HEK293 (cell line): Measurements from ENCODE around the gene GLI1.

Experiments
- GLIS1 ChIP-seq: fragments of 450-650 bp; formaldehyde crosslinking; IDR thresholded peaks from 2 replicates; pipeline ENCODE4 v1.5.1; 2016; ENCODE audit warnings: missing biosample characterization, missing genetic modification characterization
- HOXA7 ChIP-seq: sonication (generic); formaldehyde crosslinking; IDR thresholded peaks from 2 replicates; pipeline ENCODE4 v1.8.1; 2022; ENCODE audit warnings: missing genetic modification reagents, borderline replicate concordance
- HOXD13 ChIP-seq: sonication (generic); formaldehyde crosslinking; IDR thresholded peaks from 2 replicates; pipeline ENCODE4 v1.8.0; 2022; ENCODE audit warnings: missing genetic modification reagents, borderline replicate concordance
- KLF8 ChIP-seq: fragments of 450-650 bp; formaldehyde crosslinking; IDR thresholded peaks from 2 replicates; pipeline ENCODE4 v1.5.1; 2016; ENCODE audit warnings: missing biosample characterization, missing genetic modification characterization
- KLF9 ChIP-seq: fragments of 450-650 bp; formaldehyde crosslinking; IDR thresholded peaks from 2 replicates; pipeline ENCODE4 v1.5.1; 2016; ENCODE audit warnings: missing biosample characterization, missing genetic modification characterization, low read depth
- PRDM4 ChIP-seq: fragments of 450-650 bp; formaldehyde crosslinking; IDR thresholded peaks from 2 replicates; pipeline ENCODE4 v1.5.1; 2017; ENCODE audit warnings: missing biosample characterization, missing genetic modification characterization
- TRIM28 ChIP-seq: IDR thresholded peaks from 2 replicates; pipeline ENCODE4 v1.6.1; 2011; ENCODE audit warnings: low read length, control low read depth, borderline replicate concordance
- WT1 ChIP-seq: fragments of 450-650 bp; formaldehyde crosslinking; IDR thresholded peaks from 2 replicates; pipeline ENCODE4 v1.5.1; 2016; ENCODE audit warnings: missing biosample characterization, missing genetic modification characterization
- ZBTB10 ChIP-seq: fragments of 450-650 bp; formaldehyde crosslinking; IDR thresholded peaks from 2 replicates; pipeline ENCODE4 v1.5.1; 2016; ENCODE audit warnings: missing biosample characterization, missing genetic modification characterization
- ZBTB17 ChIP-seq: fragments of 450-650 bp; formaldehyde crosslinking; IDR thresholded peaks from 2 replicates; pipeline ENCODE4 v1.5.1; 2016; ENCODE audit warnings: missing biosample characterization, missing genetic modification characterization
- ZBTB20 ChIP-seq: fragments of 450-650 bp; formaldehyde crosslinking; IDR thresholded peaks from 2 replicates; pipeline ENCODE4 v1.5.1; 2016; ENCODE audit warnings: missing biosample characterization, missing genetic modification characterization
- ZBTB8A ChIP-seq: fragments of 450-650 bp; formaldehyde crosslinking; IDR thresholded peaks from 2 replicates; pipeline ENCODE4 v1.5.1; 2016; ENCODE audit warnings: missing biosample characterization, missing genetic modification characterization
- ZNF23 ChIP-seq: fragments of 450-650 bp; formaldehyde crosslinking; IDR thresholded peaks from 2 replicates; pipeline ENCODE4 v1.5.1; 2016; ENCODE audit warnings: missing biosample characterization, missing genetic modification characterization, borderline replicate concordance
- ZNF366 ChIP-seq: fragments of 450-650 bp; formaldehyde crosslinking; conservative IDR thresholded peaks from 2 replicates; pipeline ENCODE4 v1.5.1; 2016; ENCODE audit warnings: missing biosample characterization, missing genetic modification characterization
- ZNF391 ChIP-seq: fragments of 450-650 bp; formaldehyde crosslinking; IDR thresholded peaks from 2 replicates; pipeline ENCODE4 v1.5.1; 2016; ENCODE audit warnings: low read depth, missing biosample characterization, missing genetic modification characterization, borderline replicate concordance
- ZNF473 ChIP-seq: fragments of 450-650 bp; formaldehyde crosslinking; IDR thresholded peaks from 2 replicates; pipeline ENCODE4 v1.5.1; 2017; ENCODE audit warnings: missing biosample characterization, missing genetic modification characterization
- ZNF610 ChIP-seq: fragments of 450-650 bp; formaldehyde crosslinking; IDR thresholded peaks from 2 replicates; pipeline ENCODE4 v1.5.1; 2016; ENCODE audit warnings: missing biosample characterization, missing genetic modification characterization, borderline replicate concordance
- ZXDB ChIP-seq: fragments of 450-650 bp; formaldehyde crosslinking; IDR thresholded peaks from 2 replicates; pipeline ENCODE4 v1.5.1; 2016; ENCODE audit warnings: missing biosample characterization, missing genetic modification characterization
- TF ChIP-seq, protein P1 (sequence below): fragments of 450-650 bp; formaldehyde crosslinking; IDR thresholded peaks from 2 replicates; pipeline ENCODE4 v1.5.1; 2016; ENCODE audit warnings: missing biosample characterization, missing genetic modification characterization
- TF ChIP-seq, protein P2 (sequence below): fragments of 450-650 bp; formaldehyde crosslinking; IDR thresholded peaks from 2 replicates; pipeline ENCODE4 v1.5.1; 2016; ENCODE audit warnings: missing biosample characterization, missing genetic modification characterization, borderline replicate concordance

The GLI1 gene

DNA sequence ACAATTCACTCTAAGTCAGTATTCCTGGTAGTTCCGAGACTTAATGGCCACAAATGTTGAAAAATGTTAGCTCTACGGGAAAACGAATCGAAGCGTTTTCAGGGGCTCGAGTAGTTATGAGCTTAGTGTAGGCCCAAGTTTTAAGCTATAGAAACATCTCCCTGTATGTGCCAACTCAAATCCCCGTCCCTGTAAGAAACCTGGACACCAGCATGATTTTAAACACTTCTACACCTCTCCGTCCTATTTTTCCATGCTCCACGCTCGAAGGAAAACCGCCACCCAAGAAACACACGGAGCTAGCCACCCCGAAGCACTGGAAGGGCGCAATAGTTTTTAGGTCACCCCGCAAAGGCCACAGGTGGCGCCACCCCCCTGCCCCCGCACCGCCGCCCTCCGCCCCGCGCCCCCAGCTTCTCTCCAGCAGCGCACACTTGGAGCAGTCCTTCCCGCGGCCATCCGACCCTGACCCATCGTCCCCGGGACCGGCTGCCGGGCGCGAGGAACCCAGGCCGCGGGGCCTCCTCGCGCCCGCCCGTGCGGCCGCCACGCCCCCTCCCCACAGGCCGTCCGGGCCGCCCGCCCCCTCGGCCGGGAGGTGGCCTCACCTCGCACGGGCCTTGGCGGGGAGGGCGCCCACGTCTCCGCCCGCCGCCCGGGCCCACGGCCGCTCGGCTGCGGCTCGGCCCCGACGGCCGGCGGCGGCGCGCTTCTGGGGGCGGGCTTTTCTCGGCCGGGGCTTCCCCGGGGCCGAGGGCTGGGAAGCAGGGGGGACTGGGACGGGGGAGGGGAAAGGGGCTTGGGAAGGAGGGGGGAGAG, 29.3 kb upstream of the GLI1 start (continued):
- TF ChIP-seq ZBTB10 (tag by site-specific recombination) (no peak), HOXD13 (CRISPR knock-in tag) (no peak), ZBTB8A (peak; percentile 29), GLIS1 (tag by site-specific recombination) (no peak), KLF8 (tag by site-specific recombination) (0 out of 2 replicates have a peak, but pooled peaks have one; percentile 37), HOXA7 (no peak), ZNF23 (tag by site-specific recombination) (no peak), KLF9 (tag by site-specific recombination) (no peak), ZBTB17 (tag by site-specific recombination) (peak; percentile 1; the same call in 1 of the 2 replicates), TRIM28 (no peak), ZNF473 (tag by site-specific recombination) (no peak), PRDM4 (tag by site-specific recombination) (peak; percentile 63; the same call in 1 of the 2 replicates), WT1 (no peak), ZBTB20 (tag by site-specific recombination) (peak; percentile 22; the same call in 1 of the 2 replicates), ZNF391 (tag by site-specific recombination) (0 out of 2 replicates have a peak, but pooled peaks have one; percentile 17), ZXDB (tag by site-specific recombination) (0 out of 2 replicates have a peak, but pooled peaks have one; percentile 38), ZNF610 (no peak), ZNF366 (0 out of 2 replicates have a peak, but pooled peaks have one; percentile 16)
- TF ChIP-seq, protein P1, sequence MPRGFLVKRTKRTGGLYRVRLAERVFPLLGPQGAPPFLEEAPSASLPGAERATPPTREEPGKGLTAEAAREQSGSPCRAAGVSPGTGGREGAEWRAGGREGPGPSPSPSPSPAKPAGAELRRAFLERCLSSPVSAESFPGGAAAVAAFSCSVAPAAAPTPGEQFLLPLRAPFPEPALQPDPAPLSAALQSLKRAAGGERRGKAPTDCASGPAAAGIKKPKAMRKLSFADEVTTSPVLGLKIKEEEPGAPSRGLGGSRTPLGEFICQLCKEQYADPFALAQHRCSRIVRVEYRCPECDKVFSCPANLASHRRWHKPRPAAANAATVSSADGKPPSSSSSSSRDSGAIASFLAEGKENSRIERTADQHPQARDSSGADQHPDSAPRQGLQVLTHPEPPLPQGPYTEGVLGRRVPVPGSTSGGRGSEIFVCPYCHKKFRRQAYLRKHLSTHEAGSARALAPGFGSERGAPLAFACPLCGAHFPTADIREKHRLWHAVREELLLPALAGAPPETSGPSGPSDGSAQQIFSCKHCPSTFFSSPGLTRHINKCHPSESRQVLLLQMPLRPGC (tag by site-specific recombination), result 0 out of 2 replicates have a peak, but pooled peaks have one; percentile 7
- TF ChIP-seq, protein P2, sequence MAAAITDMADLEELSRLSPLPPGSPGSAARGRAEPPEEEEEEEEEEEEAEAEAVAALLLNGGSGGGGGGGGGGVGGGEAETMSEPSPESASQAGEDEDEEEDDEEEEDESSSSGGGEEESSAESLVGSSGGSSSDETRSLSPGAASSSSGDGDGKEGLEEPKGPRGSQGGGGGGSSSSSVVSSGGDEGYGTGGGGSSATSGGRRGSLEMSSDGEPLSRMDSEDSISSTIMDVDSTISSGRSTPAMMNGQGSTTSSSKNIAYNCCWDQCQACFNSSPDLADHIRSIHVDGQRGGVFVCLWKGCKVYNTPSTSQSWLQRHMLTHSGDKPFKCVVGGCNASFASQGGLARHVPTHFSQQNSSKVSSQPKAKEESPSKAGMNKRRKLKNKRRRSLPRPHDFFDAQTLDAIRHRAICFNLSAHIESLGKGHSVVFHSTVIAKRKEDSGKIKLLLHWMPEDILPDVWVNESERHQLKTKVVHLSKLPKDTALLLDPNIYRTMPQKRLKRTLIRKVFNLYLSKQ (tag by site-specific recombination), result no peak
